Epithelial cell of esophagus (primary cell): ENCODE measurements around the gene EEFSEC.

Experiments
- DNase-seq: peaks from one replicate; pipeline ENCODE4 v3.0.0; 2010; ENCODE audit warnings: low read depth
- H3K4me3 ChIP-seq: 2 replicates; pipeline ENCODE4 v1.5.1; 2011; ENCODE audit warnings: mild to moderate bottlenecking, low read length, control low read depth
- TF ChIP-seq, protein P1 (sequence below): IDR thresholded peaks from 2 replicates; pipeline ENCODE4 v1.5.1; 2011; ENCODE audit warnings: low read depth, mild to moderate bottlenecking, low read length, control low read depth, inconsistent platforms; ENCODE audit not compliant: insufficient read depth; ENCODE audit errors: missing control alignments

EEFSEC gene

DNA sequence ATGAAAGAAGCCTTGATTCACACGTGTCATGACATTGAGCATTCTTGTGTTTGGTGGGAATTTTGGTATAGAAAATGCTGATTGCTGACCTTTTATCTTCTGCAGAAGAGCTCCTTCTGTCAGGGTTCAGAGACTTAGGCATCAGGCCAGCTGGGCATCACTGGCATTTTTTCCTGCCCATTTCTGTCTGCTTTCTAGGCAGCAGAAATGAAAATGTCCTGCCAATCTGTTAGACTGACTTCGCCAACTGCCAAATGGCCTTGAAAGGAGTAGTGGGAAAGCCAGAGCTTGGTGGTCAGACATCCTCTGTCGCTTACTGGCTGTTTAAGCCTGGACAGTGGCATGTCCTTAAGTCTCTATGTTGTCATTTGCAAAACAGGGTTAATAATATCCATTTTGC, 57.4 kb downstream of the EEFSEC start:
- no peak for DNase-seq
- TF ChIP-seq, protein P1, sequence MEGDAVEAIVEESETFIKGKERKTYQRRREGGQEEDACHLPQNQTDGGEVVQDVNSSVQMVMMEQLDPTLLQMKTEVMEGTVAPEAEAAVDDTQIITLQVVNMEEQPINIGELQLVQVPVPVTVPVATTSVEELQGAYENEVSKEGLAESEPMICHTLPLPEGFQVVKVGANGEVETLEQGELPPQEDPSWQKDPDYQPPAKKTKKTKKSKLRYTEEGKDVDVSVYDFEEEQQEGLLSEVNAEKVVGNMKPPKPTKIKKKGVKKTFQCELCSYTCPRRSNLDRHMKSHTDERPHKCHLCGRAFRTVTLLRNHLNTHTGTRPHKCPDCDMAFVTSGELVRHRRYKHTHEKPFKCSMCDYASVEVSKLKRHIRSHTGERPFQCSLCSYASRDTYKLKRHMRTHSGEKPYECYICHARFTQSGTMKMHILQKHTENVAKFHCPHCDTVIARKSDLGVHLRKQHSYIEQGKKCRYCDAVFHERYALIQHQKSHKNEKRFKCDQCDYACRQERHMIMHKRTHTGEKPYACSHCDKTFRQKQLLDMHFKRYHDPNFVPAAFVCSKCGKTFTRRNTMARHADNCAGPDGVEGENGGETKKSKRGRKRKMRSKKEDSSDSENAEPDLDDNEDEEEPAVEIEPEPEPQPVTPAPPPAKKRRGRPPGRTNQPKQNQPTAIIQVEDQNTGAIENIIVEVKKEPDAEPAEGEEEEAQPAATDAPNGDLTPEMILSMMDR = no peak
- H3K4me3 ChIP-seq = no peak overlapping the region

DNA sequence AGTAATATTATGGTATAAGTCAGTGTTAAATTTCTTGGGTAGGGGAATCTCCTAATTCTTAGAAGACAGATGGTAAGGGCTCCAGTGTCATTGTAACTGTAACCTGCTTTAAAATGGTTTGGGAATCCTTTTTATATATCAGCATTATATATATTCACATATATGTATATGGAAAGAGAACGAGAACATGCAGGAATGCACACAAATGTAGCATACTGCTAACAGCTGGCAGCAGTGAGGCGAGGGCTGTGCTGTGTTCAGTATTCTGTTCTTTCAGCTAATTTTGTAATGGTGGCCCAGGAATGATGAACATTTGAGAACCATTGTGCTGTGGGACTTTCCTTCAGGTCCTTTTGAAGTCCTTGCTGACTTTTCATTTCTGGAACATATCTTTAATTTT, 60.8 kb downstream of the EEFSEC start:
- no peak overlapping the region for H3K4me3 ChIP-seq
- TF ChIP-seq, protein P1 = no peak

DNA sequence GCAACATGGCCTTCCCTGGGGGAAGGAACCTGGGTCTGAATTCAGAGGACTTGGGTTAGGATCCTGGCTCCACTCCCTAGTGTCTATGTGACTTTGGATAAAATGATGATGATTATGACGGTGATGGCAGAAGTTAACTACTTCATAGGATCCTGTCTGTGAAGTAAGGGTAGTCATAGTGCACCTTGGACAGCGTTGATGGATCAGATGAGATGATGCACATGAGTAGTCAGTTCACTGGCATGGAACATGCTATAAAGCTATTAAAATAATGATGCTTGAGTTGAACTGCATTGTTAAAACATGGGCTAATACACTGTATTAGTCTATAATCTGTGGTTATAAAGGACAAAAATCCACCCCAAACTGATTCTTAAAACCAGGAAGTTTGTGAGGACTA, 62.0 kb downstream of the EEFSEC start:
- TF ChIP-seq, protein P1 = no peak
- H3K4me3 ChIP-seq = no peak overlapping the region
- DNase-seq = no peak

More for the DNA sequence above, 60.8 kb downstream of the EEFSEC start:
- no peak for DNase-seq

DNA sequence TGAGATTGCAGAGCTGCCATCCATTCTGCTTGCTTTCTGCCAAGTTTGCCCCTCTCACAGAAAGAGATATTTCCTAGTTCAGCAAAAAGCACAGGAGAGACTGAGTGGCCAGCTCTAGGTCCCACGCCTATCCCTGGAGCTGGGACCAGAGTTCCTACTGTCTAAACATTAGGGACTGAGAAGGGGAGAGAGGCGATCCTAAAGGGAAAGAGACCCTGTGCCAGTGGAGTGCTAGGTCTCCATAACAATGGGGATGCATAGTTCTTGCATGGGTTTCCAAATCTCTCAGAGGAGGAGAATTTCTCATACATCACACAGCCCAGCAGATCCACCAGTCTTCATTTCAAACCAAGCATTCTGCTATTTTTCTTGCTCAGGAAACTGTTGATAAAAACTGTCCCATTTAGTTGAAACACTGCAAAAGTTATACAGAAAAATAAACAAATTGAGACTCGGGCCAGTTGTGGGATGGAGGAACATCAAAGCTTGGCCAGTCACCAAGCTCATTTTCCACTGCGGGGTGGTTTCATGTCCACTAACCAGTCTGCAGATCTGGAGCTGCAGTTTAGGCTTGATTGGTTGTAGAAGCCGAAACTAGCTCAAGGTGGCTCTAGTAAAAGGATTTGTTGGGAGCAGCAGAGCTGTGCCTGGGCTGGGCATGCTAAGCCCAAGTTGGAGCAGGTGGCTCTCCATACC, 62.7 kb downstream of the EEFSEC start:
- DNase-seq = no peak
- TF ChIP-seq, protein P1 = no peak
- no peak overlapping the region for H3K4me3 ChIP-seq

DNA sequence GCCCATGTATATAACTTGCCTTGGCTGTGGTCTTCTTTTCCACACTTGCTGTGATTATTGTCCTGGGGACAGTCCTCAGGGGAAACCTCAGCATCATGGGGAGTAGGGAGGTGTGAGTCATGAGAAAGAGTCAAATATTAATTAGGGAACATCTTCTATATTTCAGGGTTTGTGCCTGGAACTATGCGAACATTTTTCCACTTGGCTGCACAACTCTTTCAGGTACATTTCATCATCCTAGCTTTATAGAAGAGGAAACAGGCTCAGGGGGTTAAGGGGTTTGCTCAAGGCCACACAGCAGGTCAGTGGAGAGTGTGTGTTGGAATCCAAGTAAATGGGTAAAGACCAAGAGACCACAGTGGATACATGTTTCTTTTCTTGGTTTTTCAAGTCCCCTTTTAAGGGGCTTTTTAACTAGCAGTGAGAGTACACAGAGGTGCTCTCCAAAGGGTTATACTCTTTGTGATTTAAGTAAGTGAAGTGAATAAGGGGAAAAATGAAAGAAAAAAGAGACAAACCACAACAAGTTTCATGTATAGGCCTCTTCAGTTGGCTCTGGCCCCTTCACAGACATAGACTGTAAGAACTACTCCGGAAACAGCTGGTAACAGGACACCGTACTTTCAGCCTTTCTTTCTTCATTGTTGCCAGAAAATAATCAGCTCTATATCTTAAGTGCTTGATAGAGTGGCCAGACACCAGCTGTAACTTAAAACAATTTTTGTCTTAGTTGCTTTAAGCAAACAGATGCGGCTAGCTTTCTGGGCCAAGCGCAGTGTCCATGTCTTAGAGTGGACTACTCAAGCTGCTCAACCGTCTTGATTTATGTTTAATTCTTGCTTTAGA, 64.6 kb downstream of the EEFSEC start:
- no peak for DNase-seq
- no peak overlapping the region for H3K4me3 ChIP-seq
- TF ChIP-seq, protein P1 = no peak

DNA sequence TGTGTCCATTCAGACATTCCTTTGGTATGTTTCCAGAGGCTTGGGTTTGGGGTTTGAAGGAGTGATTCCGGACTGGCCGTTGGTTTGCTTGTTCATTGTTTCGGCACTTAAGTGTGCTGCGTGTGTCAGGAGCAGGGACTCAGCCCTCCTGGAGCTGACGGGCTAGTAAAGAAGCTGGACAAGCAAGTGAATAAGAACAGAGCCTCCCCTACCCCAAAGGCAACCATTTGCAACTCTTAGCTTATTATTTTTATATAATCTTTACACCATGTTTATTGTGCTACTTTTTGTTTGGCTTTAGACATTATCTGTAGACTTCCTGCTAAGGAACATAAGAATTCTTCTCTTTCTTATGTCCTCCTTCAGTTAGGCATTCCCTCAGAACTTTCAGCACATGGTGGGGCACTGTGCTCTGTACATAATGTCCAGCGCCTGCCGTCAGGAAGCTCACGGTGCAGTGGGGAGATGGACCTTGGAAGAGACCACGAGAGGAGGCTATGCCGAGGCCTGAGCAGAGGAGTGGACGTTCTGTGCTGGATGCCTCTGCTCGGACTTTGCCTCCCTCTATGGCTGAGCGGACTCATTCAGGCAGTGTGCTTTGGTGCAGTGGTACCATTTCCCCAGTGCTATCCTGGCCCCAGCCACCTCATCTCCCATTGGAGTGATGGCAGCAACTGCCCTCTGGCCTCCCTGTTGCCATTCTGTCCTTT, 65.4 kb downstream of the EEFSEC start:
- H3K4me3 ChIP-seq = no peak overlapping the region
- DNase-seq = no peak
- TF ChIP-seq, protein P1 = no peak
